GM06990 (cell line): ENCODE measurements around the gene MME.

Experiments
- DNase-seq: peaks from one replicate; pipeline ENCODE4 v3.0.0-alpha.2; 2011; ENCODE audit not compliant: insufficient read length; ENCODE audit errors: extremely low read depth
- H3K27me3 ChIP-seq: replicated peaks from 2 replicates; pipeline ENCODE4 v1.6.0; 2011; ENCODE audit warnings: low read length; ENCODE audit not compliant: control insufficient read depth, insufficient read depth
- H3K36me3 ChIP-seq: 2 replicates; pipeline ENCODE4 v1.5.1; 2011; ENCODE audit warnings: low read length; ENCODE audit not compliant: control insufficient read depth, insufficient read depth
- H3K4me3 ChIP-seq: replicated peaks from 2 replicates; pipeline ENCODE4 v1.5.1; 2011; ENCODE audit warnings: low read depth, mild to moderate bottlenecking, control low read depth, low read length
- CTCF ChIP-seq: IDR thresholded peaks from 2 replicates; pipeline ENCODE4 v1.5.1; 2011; ENCODE audit warnings: low read length, control low read depth, mild to moderate bottlenecking, inconsistent platforms; ENCODE audit not compliant: insufficient read depth, poor library complexity, severe bottlenecking

MME gene

GRCh38 chr3:155193868-155194267, 113.7 kb downstream of the MME start:
- no peaks in the 10 kb centered on the region for H3K36me3 ChIP-seq
- H3K27me3 ChIP-seq: no peaks in the 10 kb centered on the region
- TF ChIP-seq CTCF: no peak
- no peak for DNase-seq
- H3K4me3 ChIP-seq: no peak overlapping the region

GRCh38 chr3:155194973-155195957, 115.1 kb downstream of the MME start:
- DNase-seq: no peak
- no peaks in the 10 kb centered on the region for H3K27me3 ChIP-seq
- TF ChIP-seq CTCF: no peak
- no peak overlapping the region for H3K4me3 ChIP-seq
- H3K36me3 ChIP-seq: no peaks in the 10 kb centered on the region

- Histone ChIP-seq H3K27me3 (no peaks in the 10 kb centered on the region), H3K4me3 (no peak overlapping the region), H3K36me3 (no peaks in the 10 kb centered on the region)
- TF ChIP-seq CTCF: no peak
- no peak for DNase-seq
These were observed 116.3 kb downstream of the MME start for GRCh38 chr3:155196131-155197021.

- no peaks in the 10 kb centered on the region for H3K36me3 ChIP-seq
- no peak for DNase-seq
- TF ChIP-seq CTCF: no peak
These were observed 117.7 kb downstream of the MME start for GRCh38 chr3:155197786-155198185.

GRCh38 chr3:155202626-155203025, 122.5 kb downstream of the MME start:
- Histone ChIP-seq H3K27me3 (no peaks in the 10 kb centered on the region), H3K36me3 (no peaks in the 10 kb centered on the region), H3K4me3 (no peak overlapping the region)
- no peak for DNase-seq
- no peak for TF ChIP-seq CTCF

More at GRCh38 chr3:155197786-155198185, 117.7 kb downstream of the MME start:
- no peaks in the 10 kb centered on the region for H3K27me3 ChIP-seq
- H3K4me3 ChIP-seq: no peak overlapping the region
